CD14-positive monocyte (primary cell): Measurements from ENCODE around the gene RSRC1. TPM values are rescaled to one million over a fixed set of nuclear protein-coding genes. Genes with fewer than 3 reads are reported as not detected.

Source experiments
- DNase-seq, 3 donors: peaks; one replicate each; pipeline ENCODE4 v3.0.0-alpha.2; 2011 to 2022
- H2AFZ ChIP-seq: 2 replicates; pipeline ENCODE4 v1.6.0; 2012; ENCODE audit warnings: mild to moderate bottlenecking, low read depth, low read length, inconsistent platforms; ENCODE audit not compliant: insufficient read depth, poor library complexity, severe bottlenecking
- H3K27ac ChIP-seq, 2 donors: 1 replicate in 1 of 2; 2 replicates in 1 of 2; pipeline ENCODE4 v1.5.1; 2012 to 2013; ENCODE audit warnings: low read length in 2 of 2, control low read depth in 1 of 2, inconsistent platforms in 1 of 2, low read depth in 1 of 2, mild to moderate bottlenecking in 1 of 2
- H3K27me3 ChIP-seq, 2 donors: one replicate each; pipeline versions ENCODE4 v1.6.0 to v1.6.1; 2011 to 2013; ENCODE audit warnings: low read length in 2 of 2; ENCODE audit not compliant: control insufficient read depth in 2 of 2, insufficient read depth in 2 of 2
- H3K36me3 ChIP-seq, 2 donors: replicated peaks in 1 of 2; 1 replicate in 1 of 2; 2 replicates in 1 of 2; pipeline versions ENCODE4 v1.5.1 to v1.6.1; 2012 to 2013; ENCODE audit warnings: low read length in 2 of 2, control low read depth in 1 of 2, inconsistent platforms in 1 of 2, mild to moderate bottlenecking in 1 of 2; ENCODE audit not compliant: insufficient read depth in 2 of 2, control insufficient read depth in 1 of 2
- H3K4me1 ChIP-seq, 2 donors: 1 replicate in 1 of 2; 2 replicates in 1 of 2; pipeline versions ENCODE4 v1.5.1 to v1.6.1; 2012 to 2013; ENCODE audit warnings: low read length in 2 of 2, control low read depth in 1 of 2, inconsistent platforms in 1 of 2, mild to moderate bottlenecking in 1 of 2, moderate library complexity in 1 of 2; ENCODE audit not compliant: insufficient read depth in 2 of 2, control insufficient read depth in 1 of 2
- H3K4me2 ChIP-seq: replicated peaks from 2 replicates; pipeline ENCODE3; 2012; ENCODE audit warnings: low read length, moderate library complexity, mild to moderate bottlenecking; ENCODE audit not compliant: poor library complexity, severe bottlenecking; ENCODE audit errors: extremely low read depth
- H3K4me3 ChIP-seq, 3 experiments: fragments of 200-600 bp in 1 of 3; sonication (generic) in 1 of 3; replicated peaks in 1 of 3; 1 replicate in 2 of 3; 2 replicates in 1 of 3; pipeline ENCODE4 v1.5.1; 2011 to 2013; ENCODE audit warnings: low read length in 3 of 3, mild to moderate bottlenecking in 3 of 3, control low read depth in 2 of 3, low read depth in 2 of 3, inconsistent platforms in 1 of 3, moderate library complexity in 1 of 3
- H3K79me2 ChIP-seq: 2 replicates; pipeline ENCODE4 v1.6.0; 2012; ENCODE audit warnings: mild to moderate bottlenecking, control low read depth, inconsistent platforms, low read length, moderate library complexity; ENCODE audit not compliant: insufficient read depth
- H3K9ac ChIP-seq: 2 replicates; pipeline ENCODE4 v1.6.0; 2017; ENCODE audit warnings: low read length, mild to moderate bottlenecking; ENCODE audit not compliant: insufficient read depth, poor library complexity, severe bottlenecking
- H3K9me3 ChIP-seq, 2 donors: replicated peaks in 1 of 2; 1 replicate in 1 of 2; 2 replicates in 1 of 2; pipeline versions ENCODE4 v1.5.1 to v1.6.1; 2012 to 2013; ENCODE audit warnings: low read length in 2 of 2, control low read depth in 1 of 2; ENCODE audit not compliant: control insufficient read depth in 1 of 2, insufficient read depth in 1 of 2
- H4K20me1 ChIP-seq: 2 replicates; pipeline ENCODE4 v1.6.0; 2012; ENCODE audit warnings: mild to moderate bottlenecking, low read length, control low read depth, moderate library complexity; ENCODE audit not compliant: insufficient read depth
- H3K27ac Mint-ChIP-seq, 7 donors: one replicate each; pipeline ENCODE4 v1.8.0; 2020; ENCODE audit warnings: mild to moderate bottlenecking in 7 of 7, mixed read lengths in 7 of 7, moderate library complexity in 6 of 7, inconsistent platforms in 2 of 7
- H3K27me3 Mint-ChIP-seq, 3 donors: one replicate each; pipeline ENCODE4 v1.8.0; 2021 to 2022; ENCODE audit warnings: low read depth in 3 of 3, mild to moderate bottlenecking in 3 of 3, mixed read lengths in 3 of 3, moderate library complexity in 3 of 3, inconsistent platforms in 1 of 3
- H3K36me3 Mint-ChIP-seq, 2 donors: one replicate each; pipeline ENCODE4 v1.8.0; 2020; ENCODE audit warnings: mixed read lengths in 2 of 2, inconsistent platforms in 1 of 2, mild to moderate bottlenecking in 1 of 2
- H3K4me1 Mint-ChIP-seq: one replicate; pipeline ENCODE4 v1.8.0; 2020; ENCODE audit warnings: mild to moderate bottlenecking, mixed read lengths
- H3K4me3 Mint-ChIP-seq, 2 donors: one replicate each; pipeline ENCODE4 v1.8.0; 2020; ENCODE audit warnings: mild to moderate bottlenecking in 2 of 2, mixed read lengths in 2 of 2, moderate library complexity in 1 of 2
- H3K9me3 Mint-ChIP-seq, 7 donors: one replicate each; pipeline ENCODE4 v1.8.0; 2020 to 2022; ENCODE audit warnings: mixed read lengths in 7 of 7, mild to moderate bottlenecking in 6 of 7, moderate library complexity in 6 of 7, inconsistent platforms in 2 of 7
- WGBS: methylation state at CpG from one replicate; pipeline ENCODE4 v1.1.5; 2013; ENCODE audit warnings: missing lambda C conversion rate; ENCODE audit not compliant: insufficient coverage; 5-methylcytosine and 5-hydroxymethylcytosine counted together
- intact Hi-C, 2 donors: fragments of 100-400 bp; cut with micrococcal nuclease; formaldehyde crosslinking; loops; one replicate each; pipeline versions ENCODE4 v1.15.0 to v1.15.1; 2023
- polyA plus RNA-seq, 3 donors: library from polyadenylated mRNA; depleted of rRNA in 1 of 3; unstranded in 2 of 3; stranded (reverse) in 1 of 3; fragments of 300-500 nt in 2 of 3; fragments of >200 nt in 1 of 3; fragmentation: Illumina TruSeq in 2 of 3; gene quantifications; 1 replicate in 2 of 3; 2 replicates in 1 of 3; pipeline ENCODE4 v1.2.3, GENCODE V29; 2012 to 2021
- TF ChIP-seq, protein P1 (sequence below): fragments of 200-600 bp; IDR thresholded peaks from one replicate; pipeline ENCODE4 v1.8.0; 2022; ENCODE audit warnings: antibody characterized with exemption, mild to moderate bottlenecking

RSRC1 gene
- polyA plus RNA-seq, 3 donors = 6.6 to 31.7 (median 15.1) TPM

DNA sequence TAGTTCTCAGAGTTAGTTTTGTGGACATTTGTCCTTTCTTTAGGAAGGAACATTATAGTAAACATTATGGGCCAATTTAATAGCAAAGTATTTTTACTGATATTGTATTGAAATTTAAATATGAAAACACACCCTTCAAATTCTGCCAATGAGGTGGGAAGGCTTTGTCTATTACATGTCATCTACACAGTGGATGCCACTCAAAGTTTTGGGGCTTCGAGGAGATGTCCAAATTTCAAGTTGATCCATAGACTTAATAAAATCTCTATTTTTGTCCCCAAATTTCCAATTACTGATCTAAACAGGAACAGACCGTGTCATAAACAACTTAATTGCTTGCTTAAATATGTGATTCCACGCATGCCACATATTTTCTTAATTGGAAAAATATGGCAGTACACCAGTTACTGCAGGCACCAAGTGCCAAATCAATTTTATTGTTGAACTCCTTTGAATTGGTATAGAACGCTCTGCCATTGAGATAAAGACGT is 5.4 kb upstream of the RSRC1 start:
- TF ChIP-seq, protein P1, sequence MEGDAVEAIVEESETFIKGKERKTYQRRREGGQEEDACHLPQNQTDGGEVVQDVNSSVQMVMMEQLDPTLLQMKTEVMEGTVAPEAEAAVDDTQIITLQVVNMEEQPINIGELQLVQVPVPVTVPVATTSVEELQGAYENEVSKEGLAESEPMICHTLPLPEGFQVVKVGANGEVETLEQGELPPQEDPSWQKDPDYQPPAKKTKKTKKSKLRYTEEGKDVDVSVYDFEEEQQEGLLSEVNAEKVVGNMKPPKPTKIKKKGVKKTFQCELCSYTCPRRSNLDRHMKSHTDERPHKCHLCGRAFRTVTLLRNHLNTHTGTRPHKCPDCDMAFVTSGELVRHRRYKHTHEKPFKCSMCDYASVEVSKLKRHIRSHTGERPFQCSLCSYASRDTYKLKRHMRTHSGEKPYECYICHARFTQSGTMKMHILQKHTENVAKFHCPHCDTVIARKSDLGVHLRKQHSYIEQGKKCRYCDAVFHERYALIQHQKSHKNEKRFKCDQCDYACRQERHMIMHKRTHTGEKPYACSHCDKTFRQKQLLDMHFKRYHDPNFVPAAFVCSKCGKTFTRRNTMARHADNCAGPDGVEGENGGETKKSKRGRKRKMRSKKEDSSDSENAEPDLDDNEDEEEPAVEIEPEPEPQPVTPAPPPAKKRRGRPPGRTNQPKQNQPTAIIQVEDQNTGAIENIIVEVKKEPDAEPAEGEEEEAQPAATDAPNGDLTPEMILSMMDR = no peak
- Histone ChIP-seq H4K20me1 (peaks cover 3% of the 10 kb centered on the region), H3K9me3 (peaks cover 0 to 42% of the 10 kb centered on the region in 2 donors), H3K4me3 (no peak overlapping the region), H3K27me3 (peaks cover 96 to 99% of the 10 kb centered on the region in 2 donors), H2AFZ (no peak overlapping the region), H3K4me1 (peaks cover 44 to 47% of the 10 kb centered on the region in 2 donors), H3K36me3 (no peaks in the 10 kb centered on the region), H3K9ac (no peak overlapping the region), H3K27ac (no peak overlapping the region), H3K4me2 (no peak overlapping the region), H3K79me2 (no peaks in the 10 kb centered on the region)
- intact Hi-C loops = no loop called here
- DNase-seq = no peak
- Mint-ChIP-seq H3K27me3 (peaks cover 95 to 99% (median 98%) of the 10 kb centered on the region in 3 donors), H3K27ac (no peak overlapping the region), H3K9me3 (peaks cover 0 to 61% (median 45%) of the 10 kb centered on the region in 7 donors), H3K4me1 (peaks cover 50% of the 10 kb centered on the region), H3K36me3 (peaks cover 17 to 31% of the 10 kb centered on the region in 2 donors), H3K4me3 (peak overlapping the region in 1 of 2 donors; percentile 96)
- WGBS = 38% methylated on average over 2 of the region's 5 CpGs

DNA sequence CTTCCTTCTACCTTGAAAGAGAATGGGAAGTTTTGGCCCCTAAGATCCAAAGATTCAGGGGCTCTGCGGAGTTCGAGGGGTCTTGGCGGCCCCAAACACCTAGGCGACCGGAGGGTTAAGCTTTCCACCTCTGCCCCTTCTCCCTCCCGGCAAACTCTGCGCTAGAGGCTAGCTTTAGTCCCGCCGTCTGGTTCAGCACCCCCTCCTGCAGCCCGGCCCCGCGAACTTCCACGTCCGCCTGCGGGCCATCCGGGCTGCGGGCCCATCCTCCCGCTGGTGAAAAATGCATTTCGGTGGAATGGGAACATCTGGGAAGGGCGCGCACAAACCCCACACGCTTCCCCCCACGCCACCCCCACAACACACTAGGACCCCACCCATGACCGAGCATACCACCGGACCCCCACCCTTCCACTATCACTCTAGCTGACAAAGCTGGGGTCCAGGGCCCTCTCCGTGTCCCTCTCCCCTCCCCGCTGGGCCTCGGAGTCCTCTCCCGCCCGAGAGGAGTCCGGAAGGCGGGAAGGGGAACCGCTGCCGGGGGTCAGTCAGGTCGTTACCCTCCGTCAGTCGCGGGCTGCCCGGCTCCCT is 4.7 kb upstream of the RSRC1 start:
- H3K27me3 Mint-ChIP-seq = peaks cover 91 to 96% (median 95%) of the 10 kb centered on the region in 3 donors
- Histone ChIP-seq H3K4me1 (peaks cover 46 to 52% of the 10 kb centered on the region in 2 donors), H2AFZ (peak overlapping the region; percentile 52), H3K9ac (no peak overlapping the region), H3K4me2 (peak overlapping the region; percentile 84), H3K4me3 (peak overlapping the region; percentile 27 to 75 (median 29)), H4K20me1 (peaks cover 3% of the 10 kb centered on the region), H3K36me3 (no peaks in the 10 kb centered on the region), H3K9me3 (peaks cover 0 to 37% of the 10 kb centered on the region in 2 donors), H3K79me2 (peaks cover 3% of the 10 kb centered on the region), H3K27me3 (peaks cover 88 to 94% of the 10 kb centered on the region in 2 donors), H3K27ac (no peak overlapping the region)
- no peak for DNase-seq
- peak overlapping the region; percentile 85 to 96 for H3K4me3 Mint-ChIP-seq
- 1% methylated on average over 30 of the region's 39 CpGs for WGBS
- H3K9me3 Mint-ChIP-seq = peaks cover 0 to 58% (median 47%) of the 10 kb centered on the region in 7 donors
- H3K4me1 Mint-ChIP-seq = peaks cover 54% of the 10 kb centered on the region
- peaks cover 17 to 31% of the 10 kb centered on the region in 2 donors for H3K36me3 Mint-ChIP-seq
- TF ChIP-seq, protein P1 = no peak
- H3K27ac Mint-ChIP-seq = peak overlapping the region in 1 of 7 donors; percentile 66
- intact Hi-C loops = no loop called here
